ENCODE results near the gene IPO11.

DNA sequence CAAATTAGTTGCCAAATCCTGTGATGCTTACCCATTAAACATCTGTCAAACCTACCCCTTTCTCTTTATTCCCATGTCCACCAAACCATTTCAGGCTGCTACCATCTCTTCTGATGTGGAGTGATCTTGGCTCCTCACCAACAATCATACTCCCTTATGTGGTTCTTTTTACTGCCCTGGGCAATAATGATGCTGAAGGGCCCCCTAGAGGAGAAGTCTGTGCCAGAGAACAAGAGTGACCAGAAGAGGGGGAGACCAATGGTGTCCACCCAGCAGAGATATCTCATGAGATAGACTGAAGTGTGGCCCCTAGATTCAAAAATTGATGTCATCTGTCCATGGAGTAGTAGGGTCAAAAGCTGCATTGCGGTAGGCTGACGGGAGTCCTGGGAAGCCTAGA lies 176.9 kb downstream of the IPO11 start:
- TF ChIP-seq, protein P1, sequence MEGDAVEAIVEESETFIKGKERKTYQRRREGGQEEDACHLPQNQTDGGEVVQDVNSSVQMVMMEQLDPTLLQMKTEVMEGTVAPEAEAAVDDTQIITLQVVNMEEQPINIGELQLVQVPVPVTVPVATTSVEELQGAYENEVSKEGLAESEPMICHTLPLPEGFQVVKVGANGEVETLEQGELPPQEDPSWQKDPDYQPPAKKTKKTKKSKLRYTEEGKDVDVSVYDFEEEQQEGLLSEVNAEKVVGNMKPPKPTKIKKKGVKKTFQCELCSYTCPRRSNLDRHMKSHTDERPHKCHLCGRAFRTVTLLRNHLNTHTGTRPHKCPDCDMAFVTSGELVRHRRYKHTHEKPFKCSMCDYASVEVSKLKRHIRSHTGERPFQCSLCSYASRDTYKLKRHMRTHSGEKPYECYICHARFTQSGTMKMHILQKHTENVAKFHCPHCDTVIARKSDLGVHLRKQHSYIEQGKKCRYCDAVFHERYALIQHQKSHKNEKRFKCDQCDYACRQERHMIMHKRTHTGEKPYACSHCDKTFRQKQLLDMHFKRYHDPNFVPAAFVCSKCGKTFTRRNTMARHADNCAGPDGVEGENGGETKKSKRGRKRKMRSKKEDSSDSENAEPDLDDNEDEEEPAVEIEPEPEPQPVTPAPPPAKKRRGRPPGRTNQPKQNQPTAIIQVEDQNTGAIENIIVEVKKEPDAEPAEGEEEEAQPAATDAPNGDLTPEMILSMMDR (IDR thresholded peaks at IDR 0.05) = no peak
- no peak for TF ChIP-seq POLR2A (IDR thresholded peaks at IDR 0.05)

All from thyroid gland (tissue), 4 donors.